Sigmoid colon (tissue), 7 donors: ENCODE data around the gene BOC. TPM values are rescaled to one million over a fixed set of nuclear protein-coding genes. Genes with fewer than 3 reads are reported as not detected.

Source experiments
- DNase-seq: peaks from one replicate; pipeline ENCODE4 v3.0.0-alpha.2; 2019
- H3K27ac ChIP-seq, 4 donors: fragments of 200-600 bp; sonication (generic); one replicate each; pipeline ENCODE4 v1.5.1; 2016 to 2019; ENCODE audit warnings: mild to moderate bottlenecking in 1 of 4
- H3K27me3 ChIP-seq, 3 donors: fragments of 200-600 bp; sonication (generic); one replicate each; pipeline ENCODE4 v1.5.1; 2019; ENCODE audit warnings: mild to moderate bottlenecking in 1 of 3
- H3K36me3 ChIP-seq, 4 donors: fragments of 200-600 bp; sonication (generic); one replicate each; pipeline ENCODE4 v1.5.1; 2016 to 2019
- H3K4me1 ChIP-seq, 4 donors: fragments of 200-600 bp; sonication (generic); one replicate each; pipeline ENCODE4 v1.5.1; 2017 to 2019
- H3K4me3 ChIP-seq, 4 donors: fragments of 200-600 bp; sonication (generic); one replicate each; pipeline ENCODE4 v1.5.1; 2017 to 2019; ENCODE audit warnings: mild to moderate bottlenecking in 2 of 4, moderate library complexity in 1 of 4
- H3K9me3 ChIP-seq, 4 donors: fragments of 200-600 bp in 3 of 4; sonication (generic) in 3 of 4; one replicate each; pipeline versions ENCODE4 v1.5.1 to v1.6.1; 2013 to 2019
- EP300 ChIP-seq, 4 donors: sonication (generic); formaldehyde crosslinking; IDR thresholded peaks; one replicate each; pipeline ENCODE4 v1.6.1; 2017; ENCODE audit warnings: antibody characterized with exemption in 4 of 4
- POLR2A ChIP-seq, 2 donors: fragments of 450-650 bp; IDR thresholded peaks; one replicate each; pipeline ENCODE4 v1.6.1; 2016; ENCODE audit warnings: antibody characterized with exemption in 2 of 2, mild to moderate bottlenecking in 2 of 2, moderate library complexity in 2 of 2
- POLR2AphosphoS5 ChIP-seq, 4 donors: sonication (generic); formaldehyde crosslinking; IDR thresholded peaks; one replicate each; pipeline ENCODE4 v1.6.1; 2017; ENCODE audit warnings: antibody characterized with exemption in 4 of 4
- WGBS, 2 donors: extraction: QIAGEN DNeasy Blood & Tissue Kit; methylation state at CpG; one replicate each; pipeline ENCODE4 v1.1.7; 2013; 5-methylcytosine and 5-hydroxymethylcytosine counted together
- intact Hi-C: fragments of 100-400 bp; cut with DNase I; formaldehyde crosslinking; loops from one replicate; pipeline ENCODE4 v1.15.1; 2023
- polyA plus RNA-seq, 3 donors: library from polyadenylated mRNA; stranded (reverse); fragments of 200-250 nt; gene quantifications; one replicate each; pipeline ENCODE4 v1.2.3, GENCODE V29; 2013
- total RNA-seq, 4 donors: library from RNA; depleted of rRNA; stranded (reverse); fragments of >200 nt; gene quantifications; one replicate each; pipeline ENCODE4 v1.1.0, GENCODE V29; 2016
- TF ChIP-seq, protein P1 (sequence below), 4 experiments: fragments of 450-650 bp in 3 of 4; fragments of 200-600 bp in 1 of 4; IDR thresholded peaks; one replicate each; pipeline ENCODE4 v1.5.1; 2016 to 2019; ENCODE audit warnings: antibody characterized with exemption in 4 of 4, mild to moderate bottlenecking in 3 of 4, moderate library complexity in 2 of 4
- donor health status: healthy with polysubstance abuse.
- donor health status: Bipolar disorder and iron deficiency.
- donor health status: healthy.

Gene BOC
- total and polyA plus RNA-seq, 7 donors, result 1.6 to 122 (median 80.3) TPM

GRCh38 chr3:113193288-113193687 lies 18.1 kb upstream of the BOC start:
- intact Hi-C loops, result loop anchor here (5.0 kb wide), 1 partner anchor 46 kb away; no protein-coding TSS in a partner anchor
- 71 to 79% methylated on average over 8 of the region's 8 CpGs for WGBS, 2 donors
- TF ChIP-seq, protein P1, sequence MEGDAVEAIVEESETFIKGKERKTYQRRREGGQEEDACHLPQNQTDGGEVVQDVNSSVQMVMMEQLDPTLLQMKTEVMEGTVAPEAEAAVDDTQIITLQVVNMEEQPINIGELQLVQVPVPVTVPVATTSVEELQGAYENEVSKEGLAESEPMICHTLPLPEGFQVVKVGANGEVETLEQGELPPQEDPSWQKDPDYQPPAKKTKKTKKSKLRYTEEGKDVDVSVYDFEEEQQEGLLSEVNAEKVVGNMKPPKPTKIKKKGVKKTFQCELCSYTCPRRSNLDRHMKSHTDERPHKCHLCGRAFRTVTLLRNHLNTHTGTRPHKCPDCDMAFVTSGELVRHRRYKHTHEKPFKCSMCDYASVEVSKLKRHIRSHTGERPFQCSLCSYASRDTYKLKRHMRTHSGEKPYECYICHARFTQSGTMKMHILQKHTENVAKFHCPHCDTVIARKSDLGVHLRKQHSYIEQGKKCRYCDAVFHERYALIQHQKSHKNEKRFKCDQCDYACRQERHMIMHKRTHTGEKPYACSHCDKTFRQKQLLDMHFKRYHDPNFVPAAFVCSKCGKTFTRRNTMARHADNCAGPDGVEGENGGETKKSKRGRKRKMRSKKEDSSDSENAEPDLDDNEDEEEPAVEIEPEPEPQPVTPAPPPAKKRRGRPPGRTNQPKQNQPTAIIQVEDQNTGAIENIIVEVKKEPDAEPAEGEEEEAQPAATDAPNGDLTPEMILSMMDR (IDR thresholded peaks at IDR 0.05), result no peak
- TF ChIP-seq EP300 (IDR thresholded peaks at IDR 0.05) (peak in 2 of 4 donors; percentile 69 to 84), POLR2AphosphoS5 (IDR thresholded peaks at IDR 0.05) (peak in 2 of 4 donors; percentile 56 to 69), POLR2A (IDR thresholded peaks at IDR 0.05) (no peak)
- no peak overlapping the region for H3K4me3 ChIP-seq
- peak; percentile 80 for DNase-seq
- no peaks in the 10 kb centered on the region for H3K36me3 ChIP-seq
- peaks cover 0 to 42% (median 36%) of the 10 kb centered on the region in 4 donors for H3K4me1 ChIP-seq
- peak overlapping the region; percentile 63 to 79 (median 78) for H3K27ac ChIP-seq
- H3K27me3 ChIP-seq, result no peaks in the 10 kb centered on the region
- peaks cover 0 to 5% (median 0%) of the 10 kb centered on the region in 4 donors for H3K9me3 ChIP-seq

DNA sequence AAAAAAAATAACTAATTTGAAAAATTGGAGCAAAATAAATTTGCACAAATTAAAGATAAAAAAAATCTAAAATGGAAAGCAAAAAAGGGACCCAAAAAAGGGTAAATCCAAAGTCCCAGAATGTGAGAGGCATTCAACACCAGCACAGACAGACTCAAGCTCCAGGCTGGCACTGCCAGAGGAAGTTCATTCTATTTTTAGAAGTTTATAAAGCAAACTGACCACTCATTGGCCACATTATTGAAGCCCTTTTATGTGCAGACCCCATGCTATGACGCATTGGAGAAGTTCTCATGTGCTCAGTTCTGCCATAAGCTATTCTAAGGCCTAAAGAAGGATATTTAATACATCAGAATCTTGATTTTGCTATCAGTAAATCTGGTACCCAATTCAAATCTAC lies 17.6 kb upstream of the BOC start:
- H3K27ac ChIP-seq, result peak overlapping the region; percentile 63 to 79 (median 78)
- peaks cover 0 to 1% (median 0%) of the 10 kb centered on the region in 4 donors for H3K9me3 ChIP-seq
- intact Hi-C loops, result loop anchor here (5.0 kb wide), 1 partner anchor 46 kb away; no protein-coding TSS in a partner anchor
- 76 to 82% methylated on average over 1 of the region's 1 CpG for WGBS, 2 donors
- no peaks in the 10 kb centered on the region for H3K36me3 ChIP-seq
- H3K4me3 ChIP-seq, result no peak overlapping the region
- H3K27me3 ChIP-seq, result no peaks in the 10 kb centered on the region
- peaks cover 0 to 42% (median 36%) of the 10 kb centered on the region in 4 donors for H3K4me1 ChIP-seq
- TF ChIP-seq POLR2A (IDR thresholded peaks at IDR 0.05) (no peak), POLR2AphosphoS5 (IDR thresholded peaks at IDR 0.05) (no peak), EP300 (IDR thresholded peaks at IDR 0.05) (peak in 1 of 4 donors; percentile 44)
- TF ChIP-seq, protein P1 (IDR thresholded peaks at IDR 0.05), result no peak
- no peak for DNase-seq

- Histone ChIP-seq H3K36me3 (no peaks in the 10 kb centered on the region), H3K27ac (peak overlapping the region; percentile 63 to 79 (median 78)), H3K4me3 (no peak overlapping the region), H3K4me1 (peaks cover 0 to 42% (median 36%) of the 10 kb centered on the region in 4 donors), H3K27me3 (no peaks in the 10 kb centered on the region), H3K9me3 (no peaks in the 10 kb centered on the region)
- intact Hi-C loops, result loop anchor here (5.0 kb wide), 1 partner anchor 48 kb away; no protein-coding TSS in a partner anchor
- TF ChIP-seq, protein P1 (IDR thresholded peaks at IDR 0.05), result no peak
- TF ChIP-seq POLR2AphosphoS5 (IDR thresholded peaks at IDR 0.05), result peak in 3 of 4 donors; percentile 31 to 43 (median 35)
- no peak for DNase-seq
- 88 to 91% methylated on average over 4 of the region's 4 CpGs for WGBS, 2 donors
These were observed 16.4 kb upstream of the BOC start for GRCh38 chr3:113194823-113195401.

- peaks cover 0 to 6% (median 4%) of the 10 kb centered on the region in 4 donors for H3K4me1 ChIP-seq
- H3K4me3 ChIP-seq, result no peak overlapping the region
- no peak for DNase-seq
- intact Hi-C loops, result no loop called here
- no peaks in the 10 kb centered on the region for H3K27me3 ChIP-seq
- H3K9me3 ChIP-seq, result no peaks in the 10 kb centered on the region
- no peak overlapping the region for H3K27ac ChIP-seq
- TF ChIP-seq POLR2AphosphoS5 (IDR thresholded peaks at IDR 0.05) (no peak), EP300 (IDR thresholded peaks at IDR 0.05) (no peak), POLR2A (IDR thresholded peaks at IDR 0.05) (no peak)
- TF ChIP-seq, protein P1 (IDR thresholded peaks at IDR 0.05), result no peak
- H3K36me3 ChIP-seq, result no peaks in the 10 kb centered on the region
These were observed 11.0 kb upstream of the BOC start for GRCh38 chr3:113200351-113200750.
